Amygdala (tissue), 56 donors: ENCODE measurements around the gene CCDC192.

Experiments
- DNase-seq, 56 donors: peaks; one replicate each; lab custom pipeline; 2025; lab: John Stamatoyannopoulos, UW

Gene CCDC192

GRCh38 chr5:127804886-127805426 lies 101.8 kb downstream of the CCDC192 start:
- DNase-seq = no peak

GRCh38 chr5:127805448-127805847 lies 102.3 kb downstream of the CCDC192 start:
- no peak for DNase-seq

GRCh38 chr5:127806776-127807175 lies 103.6 kb downstream of the CCDC192 start:
- DNase-seq = no peak

GRCh38 chr5:127809533-127809932 lies 106.3 kb downstream of the CCDC192 start:
- DNase-seq = no peak

GRCh38 chr5:127810017-127810416 lies 106.8 kb downstream of the CCDC192 start:
- DNase-seq = no peak

- DNase-seq = no peak
These were observed 107.7 kb downstream of the CCDC192 start for GRCh38 chr5:127810707-127811490.

GRCh38 chr5:127812570-127812969 lies 109.4 kb downstream of the CCDC192 start:
- DNase-seq = no peak

- DNase-seq = no peak
These were observed 110.7 kb downstream of the CCDC192 start for GRCh38 chr5:127813633-127814587.

- DNase-seq = no peak
These were observed 111.4 kb downstream of the CCDC192 start for GRCh38 chr5:127814588-127814973.

GRCh38 chr5:127820910-127821553 lies 117.8 kb downstream of the CCDC192 start:
- DNase-seq = no peak

- no peak for DNase-seq
These were observed 118.7 kb downstream of the CCDC192 start for GRCh38 chr5:127821896-127822295.

GRCh38 chr5:127824126-127824525 lies 120.9 kb downstream of the CCDC192 start:
- DNase-seq = no peak

GRCh38 chr5:127826011-127826410 lies 122.8 kb downstream of the CCDC192 start:
- DNase-seq = no peak

GRCh38 chr5:127827451-127827850 lies 124.3 kb downstream of the CCDC192 start:
- DNase-seq = no peak

GRCh38 chr5:127830157-127830556 lies 127.0 kb downstream of the CCDC192 start:
- no peak for DNase-seq

GRCh38 chr5:127830829-127831598 lies 127.8 kb downstream of the CCDC192 start:
- no peak for DNase-seq

- DNase-seq = no peak
These were observed 128.9 kb downstream of the CCDC192 start for GRCh38 chr5:127832067-127832466.

GRCh38 chr5:127834094-127834531 lies 130.9 kb downstream of the CCDC192 start:
- no peak for DNase-seq

GRCh38 chr5:127834554-127834953 lies 131.4 kb downstream of the CCDC192 start:
- no peak for DNase-seq

GRCh38 chr5:127838661-127839060 lies 135.5 kb downstream of the CCDC192 start:
- DNase-seq = no peak
